Measurements from ENCODE around the gene CAPN15.
"Not testable (repeated sequence)": the region's sequence is repeated elsewhere in the genome, so short reads cannot be mapped to it uniquely, and the experiment has no call there.

Gene CAPN15

DNA sequence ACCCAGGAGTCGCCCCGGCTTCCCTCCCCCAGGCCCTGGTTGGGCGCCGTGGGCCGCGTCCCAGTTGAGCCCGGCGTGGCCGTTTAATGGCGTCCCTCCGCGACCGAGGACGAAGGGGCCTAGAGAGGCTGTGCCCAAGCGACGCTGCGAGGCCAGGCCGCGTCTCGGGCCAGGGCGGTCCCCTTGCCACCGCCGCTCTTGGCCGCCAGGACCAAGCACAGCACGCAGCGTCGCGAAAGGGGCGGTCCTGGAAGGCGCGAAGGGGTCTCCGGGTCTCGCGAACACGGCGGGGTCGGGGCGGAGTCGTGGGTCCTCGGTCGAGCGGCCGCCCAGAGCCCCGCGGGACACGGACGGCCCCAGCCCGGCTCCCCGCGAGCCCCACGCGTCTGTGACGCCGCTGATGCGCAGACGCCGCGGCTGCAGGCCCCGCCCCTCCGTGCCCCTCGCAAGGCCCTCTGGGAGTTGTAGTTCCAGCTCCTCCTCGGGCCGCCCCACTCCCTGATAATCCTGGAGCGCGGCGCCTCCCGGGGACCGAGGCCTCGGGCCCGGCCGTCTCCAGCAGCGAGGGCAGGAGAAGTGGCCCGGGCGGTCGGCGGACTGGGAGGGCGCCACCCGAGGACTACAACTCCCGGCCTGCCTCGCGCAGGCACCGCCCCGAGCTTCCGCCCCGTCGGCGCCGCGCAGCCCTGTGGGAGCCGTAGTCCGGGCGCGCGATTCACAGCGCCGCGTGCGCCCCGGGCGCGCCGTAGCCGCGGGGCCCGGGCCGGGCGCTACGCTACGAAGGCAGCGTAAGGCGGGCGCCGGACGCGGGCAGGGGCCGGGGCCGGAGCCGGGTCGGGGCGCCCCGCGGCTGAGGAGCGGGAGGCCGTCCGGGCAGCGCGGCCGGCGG lies at the start of gene CAPN15:
Gene CAPN15 (plus strand): TSS at position 698 of the 889 bp plus-strand sequence. CDS start 19,127 bp downstream, outside the sequence.
- DNase-seq = peak; percentile 82

GRCh38 chr16:478287-478686 lies 49.2 kb upstream of the CAPN15 start:
- DNase-seq = not testable (repeated sequence)

DNA sequence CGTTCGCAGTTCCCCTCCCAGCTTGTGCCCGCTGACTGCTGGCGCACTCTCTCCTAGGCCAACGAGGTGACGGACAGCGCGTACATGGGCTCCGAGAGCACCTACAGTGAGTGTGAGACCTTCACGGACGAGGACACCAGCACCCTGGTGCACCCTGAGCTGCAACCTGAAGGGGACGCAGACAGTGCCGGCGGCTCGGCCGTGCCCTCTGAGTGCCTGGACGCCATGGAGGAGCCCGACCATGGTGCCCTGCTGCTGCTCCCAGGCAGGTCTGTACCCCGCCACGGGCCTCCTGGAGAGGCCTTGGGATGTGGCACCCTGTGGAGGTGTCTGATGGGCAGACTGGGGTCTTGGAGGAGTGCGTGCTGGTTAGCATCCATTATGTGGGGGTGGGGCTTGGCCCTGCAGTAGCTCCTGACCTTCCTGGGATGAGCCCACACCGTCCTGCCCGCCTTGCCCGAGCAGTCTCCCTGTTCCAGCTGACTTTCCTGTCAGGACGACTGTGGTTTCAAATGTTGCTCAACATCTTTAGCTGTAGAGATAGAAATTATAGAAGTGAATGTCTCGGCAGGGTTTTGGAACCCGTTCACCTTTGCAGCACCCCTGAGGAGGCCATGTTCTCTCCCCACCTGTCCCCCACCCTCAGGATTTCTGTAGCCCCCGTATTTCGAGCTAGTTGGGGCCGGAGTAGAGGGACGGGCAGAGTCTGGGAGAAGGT lies 44.9 kb upstream of the CAPN15 start:
- DNase-seq = no peak

- no peak for DNase-seq
These were observed 44.0 kb upstream of the CAPN15 start for GRCh38 chr16:483341-484075.

GRCh38 chr16:489606-490005 lies 37.9 kb upstream of the CAPN15 start:
- DNase-seq = no peak

DNA sequence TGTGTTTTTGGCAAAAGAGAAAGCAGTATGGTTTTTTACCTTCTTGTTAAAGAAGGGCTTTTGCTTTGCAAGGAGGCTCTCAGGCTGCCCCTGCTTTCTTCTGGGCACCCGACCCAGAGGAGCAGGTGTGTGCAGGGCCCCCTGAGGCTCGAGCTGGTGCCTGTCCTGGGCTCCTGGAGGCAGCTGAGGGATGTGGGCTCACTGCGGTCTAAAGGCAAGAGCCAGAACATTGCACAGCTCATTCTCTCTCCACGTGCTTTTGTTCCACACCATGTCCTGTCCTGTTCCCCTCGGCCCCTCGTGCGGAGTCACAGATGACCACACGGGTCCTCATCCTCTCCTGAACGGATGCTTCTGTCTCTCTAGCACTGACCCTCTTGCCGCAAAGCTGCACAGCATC lies 36.7 kb upstream of the CAPN15 start:
- DNase-seq = no peak

GRCh38 chr16:491220-491919 lies 36.1 kb upstream of the CAPN15 start:
- no peak for DNase-seq

DNA sequence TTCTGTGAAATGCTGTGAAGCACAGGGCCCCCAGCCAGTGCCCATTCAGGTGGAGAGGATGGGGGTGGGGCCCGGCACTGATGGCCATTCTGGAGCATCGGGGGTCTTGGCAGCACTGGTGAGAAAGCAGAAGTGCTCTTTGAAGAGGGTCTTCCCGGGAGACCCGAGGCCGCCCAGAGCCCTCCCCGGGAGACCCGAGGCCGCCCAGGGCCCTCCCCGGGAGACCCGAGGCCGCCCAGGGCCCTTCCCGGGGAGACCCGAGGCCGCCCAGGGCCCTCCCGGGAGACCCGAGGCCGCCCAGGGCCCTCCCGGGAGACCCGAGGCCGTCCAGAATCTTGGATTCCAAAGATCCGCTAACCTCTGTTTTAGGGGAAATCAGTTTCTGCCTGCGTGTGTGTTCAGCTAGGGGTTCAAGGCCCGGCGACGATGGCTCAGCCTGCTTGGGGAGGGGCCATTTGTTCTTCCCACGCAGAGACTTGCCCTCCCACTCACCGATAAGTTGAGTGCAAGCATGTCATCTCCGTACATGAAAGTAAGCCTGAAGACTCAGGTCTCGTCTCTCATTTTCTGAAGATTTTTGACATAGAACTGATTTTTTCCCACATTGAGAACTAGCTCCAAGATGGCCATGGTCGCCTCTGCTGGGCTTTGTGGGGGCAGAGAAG lies 35.2 kb upstream of the CAPN15 start:
- no peak for DNase-seq

DNA sequence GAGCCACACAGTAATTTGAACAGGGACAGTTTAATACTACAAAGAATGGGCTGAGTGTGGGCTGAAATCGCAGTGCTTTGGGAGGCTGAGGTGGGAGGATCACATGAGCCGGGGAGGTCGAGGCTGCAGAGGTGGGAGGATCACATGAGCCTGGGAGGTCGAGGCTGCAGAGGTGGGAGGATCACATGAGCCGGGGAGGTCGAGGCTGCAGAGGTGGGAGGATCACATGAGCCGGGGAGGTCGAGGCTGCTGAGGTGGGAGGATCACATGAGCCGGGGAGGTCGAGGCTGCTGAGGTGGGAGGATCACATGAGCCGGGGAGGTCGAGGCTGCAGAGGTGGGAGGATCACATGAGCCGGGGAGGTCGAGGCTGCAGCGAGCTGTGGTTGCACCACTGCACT lies 32.8 kb upstream of the CAPN15 start:
- not testable (repeated sequence) for DNase-seq

DNA sequence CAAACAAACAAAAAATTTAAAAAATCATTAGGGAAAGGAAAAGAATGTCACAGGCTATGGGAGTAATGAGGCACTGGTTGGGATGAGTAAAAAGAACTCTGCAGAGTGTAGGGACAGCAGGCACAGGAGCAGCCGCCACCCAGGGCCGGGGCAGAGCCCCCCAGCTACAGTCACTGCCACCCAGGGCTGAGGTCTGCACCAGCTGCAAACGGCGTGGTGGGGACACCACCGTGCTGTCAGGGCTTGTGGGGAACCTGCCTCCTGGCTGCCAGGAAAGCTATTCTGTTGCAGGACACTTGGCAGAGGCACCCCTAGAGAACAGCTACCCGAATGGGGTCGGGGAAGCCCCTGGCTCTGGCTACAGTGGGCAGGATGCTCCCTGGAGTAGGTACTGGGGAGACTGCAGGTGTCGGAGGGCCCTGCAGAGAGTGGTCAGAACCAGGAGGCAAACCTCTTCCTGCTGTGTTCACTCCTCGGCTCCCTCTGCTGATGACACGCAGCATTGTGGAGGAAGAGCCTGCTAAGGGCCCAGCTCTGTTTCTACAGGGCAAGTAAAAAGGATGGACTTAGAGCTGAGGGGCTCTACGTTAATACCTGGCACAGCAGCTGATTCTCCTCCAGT lies 32.3 kb upstream of the CAPN15 start:
- no peak for DNase-seq

GRCh38 chr16:496097-496886 lies 31.2 kb upstream of the CAPN15 start:
- DNase-seq = no peak

GRCh38 chr16:497258-497657 lies 30.3 kb upstream of the CAPN15 start:
- no peak for DNase-seq

- DNase-seq = no peak
These were observed 27.6 kb upstream of the CAPN15 start for GRCh38 chr16:499924-500323.

GRCh38 chr16:500709-501108 lies 26.8 kb upstream of the CAPN15 start:
- DNase-seq = no peak

- DNase-seq = no peak
These were observed 25.2 kb upstream of the CAPN15 start for GRCh38 chr16:502179-502943.

- DNase-seq = no peak
These were observed 24.1 kb upstream of the CAPN15 start for GRCh38 chr16:503150-504071.

- no peak for DNase-seq
These were observed 21.9 kb upstream of the CAPN15 start for GRCh38 chr16:505479-506245.

GRCh38 chr16:506246-506546 lies 21.3 kb upstream of the CAPN15 start:
- DNase-seq = no peak
